Left lung (tissue), 10 donors: Measurements from ENCODE around the gene IFIT1. TPM values are rescaled to one million over a fixed set of nuclear protein-coding genes. Genes with fewer than 3 reads are reported as not detected.
"Not testable (repeated sequence)": the region's sequence is repeated elsewhere in the genome, so short reads cannot be mapped to it uniquely, and the experiment has no call there.

ENCODE experiments used
- ATAC-seq: fragments of 200-7000 bp; cut with Tn5 transposase; one replicate; pipeline ENCODE4 v1.9.1; 2020; ENCODE audit warnings: moderate library complexity
- DNase-seq, 4 donors: peaks; one replicate each; pipeline ENCODE4 v3.0.0-alpha.2; 2013 to 2020
- H3K27ac ChIP-seq, 2 donors: fragments of 200-600 bp; sonication (generic) in 1 of 2; one replicate each; pipeline versions ENCODE4 v1.5.0 to v1.8.0; 2020 to 2021
- H3K27me3 ChIP-seq, 2 donors: fragments of 200-600 bp; sonication (generic) in 1 of 2; one replicate each; pipeline versions ENCODE4 v1.5.0 to v1.8.0; 2020 to 2021
- H3K36me3 ChIP-seq, 2 donors: fragments of 200-600 bp; sonication (generic) in 1 of 2; one replicate each; pipeline versions ENCODE4 v1.5.0 to v1.8.0; 2020 to 2021
- H3K4me1 ChIP-seq, 2 donors: fragments of 200-600 bp; one replicate each; pipeline ENCODE4 v1.8.0; 2021
- H3K4me3 ChIP-seq, 2 donors: fragments of 200-600 bp; sonication (generic) in 1 of 2; one replicate each; pipeline versions ENCODE4 v1.5.0 to v1.8.0; 2020 to 2021; ENCODE audit warnings: mild to moderate bottlenecking in 1 of 2
- H3K9me3 ChIP-seq, 2 donors: fragments of 200-600 bp; sonication (generic) in 1 of 2; one replicate each; pipeline versions ENCODE4 v1.5.0 to v1.8.0; 2020 to 2021
- CTCF ChIP-seq, 2 donors: fragments of 200-600 bp; sonication (generic) in 1 of 2; IDR thresholded peaks; one replicate each; pipeline versions ENCODE4 v1.5.0 to v1.8.0; 2021; ENCODE audit warnings: antibody characterized with exemption in 2 of 2
- intact Hi-C, 2 donors: fragments of 100-400 bp; cut with DNase I; formaldehyde crosslinking; loops; one replicate each; pipeline versions ENCODE4 v1.11.2 to v1.14.2; 2022
- polyA plus RNA-seq, 6 donors: library from polyadenylated mRNA; unstranded; fragments of 120-200 nt; gene quantifications; one replicate each; pipeline ENCODE4 v1.2.1, GENCODE V29; 2013; ENCODE audit not compliant: insufficient read length in 6 of 6
- total RNA-seq, 2 donors: library from RNA; stranded (reverse); fragmentation: NEBNext Ultra II Directional; extraction: Animal tissue kit (Norgen Biotek cat#: 25700); gene quantifications; one replicate each; pipeline ENCODE4 v1.2.1, GENCODE V29; 2021
- donor health status: DM: no; HTN: yes; CAD: no.
- donor health status: DM: no; HTN: no; CAD: no.

IFIT1 gene
- total and polyA plus RNA-seq, 8 donors: 12.6 to 34.8 (median 21.8) TPM

- DNase-seq (no peak), ATAC-seq (no peak)
- intact Hi-C loops: loop anchor here in 1 of 2 donors (5.0 kb wide), 1 partner anchor 133 kb away; no protein-coding TSS in a partner anchor
These were observed 36.5 kb downstream of the IFIT1 start for GRCh38 chr10:89428877-89429276.

GRCh38 chr10:89431977-89432376 is 39.6 kb downstream of the IFIT1 start:
- intact Hi-C loops: no loop called here
- ATAC-seq (peak; percentile 89), DNase-seq (peak in 1 of 4 donors; percentile 31)
- H3K36me3 ChIP-seq: no peaks in the 10 kb centered on the region
- no peaks in the 10 kb centered on the region for H3K9me3 ChIP-seq
- H3K27ac ChIP-seq: peak overlapping the region; percentile 25 to 77
- H3K27me3 ChIP-seq: no peaks in the 10 kb centered on the region
- no peak overlapping the region for H3K4me3 ChIP-seq
- no peak for TF ChIP-seq CTCF (IDR thresholded peaks at IDR 0.05)
- H3K4me1 ChIP-seq: no peaks in the 10 kb centered on the region

More at GRCh38 chr10:89428877-89429276, 36.5 kb downstream of the IFIT1 start:
- no peak overlapping the region for H3K4me3 ChIP-seq
- no peak overlapping the region for H3K27ac ChIP-seq
- no peaks in the 10 kb centered on the region for H3K36me3 ChIP-seq
- no peak for TF ChIP-seq CTCF (IDR thresholded peaks at IDR 0.05)
- no peaks in the 10 kb centered on the region for H3K4me1 ChIP-seq
- no peaks in the 10 kb centered on the region for H3K9me3 ChIP-seq
- no peaks in the 10 kb centered on the region for H3K27me3 ChIP-seq

- no peak for ATAC-seq
- Histone ChIP-seq H3K4me1 (no peaks in the 10 kb centered on the region), H3K27me3 (no peaks in the 10 kb centered on the region), H3K36me3 (no peaks in the 10 kb centered on the region), H3K4me3 (no peak overlapping the region), H3K9me3 (no peaks in the 10 kb centered on the region), H3K27ac (no peak overlapping the region)
- intact Hi-C loops: no loop called here
- no peak for DNase-seq
- TF ChIP-seq CTCF (IDR thresholded peaks at IDR 0.05): no peak
These were observed 46.1 kb downstream of the IFIT1 start for GRCh38 chr10:89438525-89438924.

- no peak overlapping the region for H3K27ac ChIP-seq
- no peaks in the 10 kb centered on the region for H3K4me1 ChIP-seq
- DNase-seq (peak in 2 of 4 donors; percentile 21 to 50), ATAC-seq (peak; percentile 93)
- H3K36me3 ChIP-seq: no peaks in the 10 kb centered on the region
- intact Hi-C loops: no loop called here
- no peak for TF ChIP-seq CTCF (IDR thresholded peaks at IDR 0.05)
- no peaks in the 10 kb centered on the region for H3K27me3 ChIP-seq
- H3K4me3 ChIP-seq: no peak overlapping the region
- H3K9me3 ChIP-seq: peaks cover 0 to 2% of the 10 kb centered on the region in 2 donors
These were observed 48.0 kb downstream of the IFIT1 start for GRCh38 chr10:89440226-89441009.

- Histone ChIP-seq H3K36me3 (no peaks in the 10 kb centered on the region), H3K9me3 (peaks cover 0 to 2% of the 10 kb centered on the region in 2 donors), H3K4me3 (no peak overlapping the region), H3K27me3 (no peaks in the 10 kb centered on the region), H3K27ac (no peak overlapping the region), H3K4me1 (no peaks in the 10 kb centered on the region)
- no peak for DNase-seq
- no peak for TF ChIP-seq CTCF (IDR thresholded peaks at IDR 0.05)
- intact Hi-C loops: no loop called here
- ATAC-seq: no peak
These were observed 49.9 kb downstream of the IFIT1 start for GRCh38 chr10:89442289-89442688.

- intact Hi-C loops, H3K4me3 ChIP-seq, H3K4me1 ChIP-seq, H3K9me3 ChIP-seq, ATAC-seq, H3K27me3 ChIP-seq, H3K27ac ChIP-seq, H3K36me3 ChIP-seq: not testable (repeated sequence)
- DNase-seq: peak in 1 of 4 donors; percentile 74
These were observed 52.4 kb downstream of the IFIT1 start for GRCh38 chr10:89444819-89445218.
